T-helper 2 cell treated with Interferon-gamma antibody and Interleukin-4, amounts not matched to agents 5 μg/mL and 100 μg/mL, for 36 hours (primary cell): ENCODE results near the gene HTRA3.

Source experiments
- DNase-seq: peaks from one replicate; pipeline ENCODE4 v3.0.0; 2021; ENCODE audit warnings: low spot score
- H3K27ac Mint-ChIP-seq: one replicate; pipeline ENCODE4 v1.8.0; 2021; ENCODE audit warnings: mild to moderate bottlenecking, mixed read lengths
- H3K27me3 Mint-ChIP-seq: one replicate; pipeline ENCODE4 v1.8.0; 2021; ENCODE audit warnings: low read depth, mixed read lengths
- H3K36me3 Mint-ChIP-seq: one replicate; pipeline ENCODE4 v1.8.0; 2021; ENCODE audit warnings: low read depth, mixed read lengths
- H3K4me1 Mint-ChIP-seq: one replicate; pipeline ENCODE4 v1.8.0; 2021; ENCODE audit warnings: low read depth, mixed read lengths
- H3K4me3 Mint-ChIP-seq: one replicate; pipeline ENCODE4 v1.8.0; 2022; ENCODE audit warnings: mild to moderate bottlenecking, moderate library complexity, mixed read lengths
- H3K9me3 Mint-ChIP-seq: one replicate; pipeline ENCODE4 v1.8.0; 2021; ENCODE audit warnings: mixed read lengths

Gene HTRA3

GRCh38 chr4:8353912-8354453, 84.4 kb downstream of the HTRA3 start:
- DNase-seq: no peak
- Mint-ChIP-seq H3K27me3 (peaks cover 4% of the 10 kb centered on the region), H3K4me3 (no peak overlapping the region), H3K4me1 (no peaks in the 10 kb centered on the region), H3K27ac (no peak overlapping the region), H3K9me3 (no peaks in the 10 kb centered on the region), H3K36me3 (no peaks in the 10 kb centered on the region)

GRCh38 chr4:8355306-8355705, 85.8 kb downstream of the HTRA3 start:
- H3K4me1 Mint-ChIP-seq: no peaks in the 10 kb centered on the region

GRCh38 chr4:8355864-8356565, 86.5 kb downstream of the HTRA3 start:
- Mint-ChIP-seq H3K27ac (no peak overlapping the region), H3K4me3 (no peak overlapping the region), H3K4me1 (no peaks in the 10 kb centered on the region), H3K27me3 (peaks cover 4% of the 10 kb centered on the region), H3K36me3 (no peaks in the 10 kb centered on the region), H3K9me3 (peaks cover 3% of the 10 kb centered on the region)
- no peak for DNase-seq

More at GRCh38 chr4:8355306-8355705, 85.8 kb downstream of the HTRA3 start:
- Mint-ChIP-seq H3K27ac (no peak overlapping the region), H3K27me3 (peaks cover 4% of the 10 kb centered on the region), H3K36me3 (no peaks in the 10 kb centered on the region), H3K9me3 (no peaks in the 10 kb centered on the region), H3K4me3 (no peak overlapping the region)
- no peak for DNase-seq
